ENCODE results near the gene EIF4B. TPM values are rescaled to one million over a fixed set of nuclear protein-coding genes. Genes with fewer than 3 reads are reported as not detected.

The EIF4B gene
- total and polyA plus RNA-seq, 7 donors: 136 to 575 (median 475) TPM

GRCh38 chr12:53061404-53062010 is 55.3 kb downstream of the EIF4B start:
- no peak for TF ChIP-seq POLR2AphosphoS5 (IDR thresholded peaks at IDR 0.05)
- TF ChIP-seq CTCF (IDR thresholded peaks at IDR 0.05): peak in 1 of 4 experiments; percentile 6
- Histone ChIP-seq H3K4me1 (peaks cover 0 to 66% (median 51%) of the 10 kb centered on the region in 4 donors), H3K27me3 (no peaks in the 10 kb centered on the region), H3K36me3 (peaks cover 3 to 95% (median 17%) of the 10 kb centered on the region in 4 donors), H3K9me3 (no peaks in the 10 kb centered on the region), H3K27ac (peak overlapping the region; percentile 7 to 83 (median 55)), H3K4me3 (no peak overlapping the region)
- intact Hi-C loops (cut with DNase I): no loop called here
- DNase-seq: peak; percentile 72
- 16 to 66% methylated on average over 5 of the region's 5 CpGs for WGBS, 2 donors

- TF ChIP-seq POLR2AphosphoS5 (IDR thresholded peaks at IDR 0.05): peak in 1 of 4 donors; percentile 4
- TF ChIP-seq CTCF (IDR thresholded peaks at IDR 0.05): no peak
- no peak for DNase-seq
- 53 to 75% methylated on average over 20 of the region's 20 CpGs for WGBS, 2 donors
- Histone ChIP-seq H3K27ac (peak overlapping the region; percentile 7 to 83 (median 55)), H3K27me3 (no peaks in the 10 kb centered on the region), H3K4me3 (no peak overlapping the region), H3K36me3 (peaks cover 3 to 93% (median 18%) of the 10 kb centered on the region in 4 donors), H3K9me3 (no peaks in the 10 kb centered on the region), H3K4me1 (peaks cover 0 to 67% (median 51%) of the 10 kb centered on the region in 4 donors)
- intact Hi-C loops (cut with DNase I): no loop called here
Observed at GRCh38 chr12:53062011-53062961, 56.0 kb downstream of the EIF4B start.

GRCh38 chr12:53062977-53063707 is 56.9 kb downstream of the EIF4B start:
- Histone ChIP-seq H3K4me1 (peaks cover 0 to 67% (median 51%) of the 10 kb centered on the region in 4 donors), H3K9me3 (no peaks in the 10 kb centered on the region), H3K27ac (peak overlapping the region; percentile 44 to 83 (median 65)), H3K27me3 (no peaks in the 10 kb centered on the region), H3K4me3 (no peak overlapping the region), H3K36me3 (peaks cover 3 to 93% (median 20%) of the 10 kb centered on the region in 4 donors)
- no peak for DNase-seq
- intact Hi-C loops (cut with DNase I): no loop called here
- WGBS, 2 donors: 86 to 87% methylated on average over 14 of the region's 14 CpGs
- TF ChIP-seq POLR2A (IDR thresholded peaks at IDR 0.05) (no peak), POLR2AphosphoS5 (IDR thresholded peaks at IDR 0.05) (no peak), CTCF (IDR thresholded peaks at IDR 0.05) (no peak), EP300 (IDR thresholded peaks at IDR 0.05) (no peak)

GRCh38 chr12:53063708-53064612 is 57.7 kb downstream of the EIF4B start:
- no peaks in the 10 kb centered on the region for H3K9me3 ChIP-seq

More at GRCh38 chr12:53063708-53064612, 57.7 kb downstream of the EIF4B start:
- intact Hi-C loops (cut with DNase I): no loop called here
- no peak overlapping the region for H3K4me3 ChIP-seq
- no peaks in the 10 kb centered on the region for H3K27me3 ChIP-seq
- WGBS, 2 donors: 72 to 79% methylated on average over 13 of the region's 13 CpGs
- TF ChIP-seq EP300 (IDR thresholded peaks at IDR 0.05) (no peak), POLR2AphosphoS5 (IDR thresholded peaks at IDR 0.05) (peak; percentile 12 to 58 (median 50)), POLR2A (IDR thresholded peaks at IDR 0.05) (no peak), CTCF (IDR thresholded peaks at IDR 0.05) (no peak)
- peaks cover 3 to 90% (median 21%) of the 10 kb centered on the region in 4 donors for H3K36me3 ChIP-seq
- peak; percentile 92 for DNase-seq
- H3K4me1 ChIP-seq: peaks cover 0 to 71% (median 51%) of the 10 kb centered on the region in 4 donors
- peak overlapping the region; percentile 64 to 83 (median 66) for H3K27ac ChIP-seq
